Nephron progenitor cell (in vitro differentiated cells): Measurements from ENCODE around the gene NT5C3B.
"Not testable (repeated sequence)": the region's sequence is repeated elsewhere in the genome, so short reads cannot be mapped to it uniquely, and the experiment has no call there.

Experiments used
- DNase-seq: peaks from one replicate; pipeline ENCODE4 v3.0.0; 2021
- H3K27ac Mint-ChIP-seq: 2 replicates; pipeline ENCODE4 v1.8.0; 2021; ENCODE audit warnings: mild to moderate bottlenecking, moderate library complexity, mixed read lengths
- H3K27me3 Mint-ChIP-seq: 2 replicates; pipeline ENCODE4 v1.8.0; 2021; ENCODE audit warnings: mild to moderate bottlenecking, low read depth, mixed read lengths; ENCODE audit not compliant: poor library complexity
- H3K36me3 Mint-ChIP-seq: 2 replicates; pipeline ENCODE4 v1.8.0; 2021; ENCODE audit warnings: low read depth, mixed read lengths
- H3K4me1 Mint-ChIP-seq: 2 replicates; pipeline ENCODE4 v1.8.0; 2021; ENCODE audit warnings: mixed read lengths
- H3K4me3 Mint-ChIP-seq: 2 replicates; pipeline ENCODE4 v1.8.0; 2021; ENCODE audit warnings: mild to moderate bottlenecking, moderate library complexity, mixed read lengths
- H3K9me3 Mint-ChIP-seq: 2 replicates; pipeline ENCODE4 v1.8.0; 2021; ENCODE audit warnings: mild to moderate bottlenecking, moderate library complexity, mixed read lengths
- TF ChIP-seq, protein P1 (sequence below): fragments of 200-600 bp; sonication (generic); IDR thresholded peaks from 2 replicates; pipeline ENCODE4 v1.5.0; 2021; ENCODE audit warnings: antibody characterized with exemption

Gene NT5C3B

DNA sequence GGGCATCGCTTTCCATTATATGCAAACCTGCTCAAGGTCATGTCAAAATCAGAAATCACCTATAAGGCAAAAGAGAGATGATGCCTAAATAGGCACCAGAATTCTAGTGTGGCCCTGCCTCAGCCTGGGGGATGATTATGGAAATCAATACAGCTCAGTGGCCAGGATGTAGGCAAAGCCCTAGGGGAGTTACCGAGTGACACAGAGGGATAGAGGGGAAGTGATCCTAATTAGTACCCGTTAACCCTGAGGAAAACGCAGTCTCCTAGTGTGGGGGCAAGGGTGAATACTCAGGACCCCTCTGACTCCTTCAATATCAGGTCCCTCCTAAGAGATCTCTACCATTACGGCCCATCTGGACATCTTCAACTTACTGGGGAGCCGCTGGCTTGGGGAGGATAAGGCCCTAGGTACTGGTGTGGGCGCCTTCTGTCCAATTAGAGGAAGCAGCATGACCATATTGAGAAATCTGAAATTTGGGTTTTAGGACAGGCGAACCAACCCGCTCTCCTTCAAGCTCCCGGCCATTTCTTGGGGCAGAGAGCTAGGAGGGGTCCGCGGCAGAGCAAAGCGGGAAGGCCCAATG is 725 bp downstream of the NT5C3B start:
- Mint-ChIP-seq H3K4me3 (peak overlapping the region; percentile 90), H3K27me3 (peaks cover 4% of the 10 kb centered on the region), H3K27ac (no peak overlapping the region), H3K9me3 (no peaks in the 10 kb centered on the region), H3K36me3 (peaks cover 30% of the 10 kb centered on the region), H3K4me1 (peaks cover 16% of the 10 kb centered on the region)
- TF ChIP-seq, protein P1, sequence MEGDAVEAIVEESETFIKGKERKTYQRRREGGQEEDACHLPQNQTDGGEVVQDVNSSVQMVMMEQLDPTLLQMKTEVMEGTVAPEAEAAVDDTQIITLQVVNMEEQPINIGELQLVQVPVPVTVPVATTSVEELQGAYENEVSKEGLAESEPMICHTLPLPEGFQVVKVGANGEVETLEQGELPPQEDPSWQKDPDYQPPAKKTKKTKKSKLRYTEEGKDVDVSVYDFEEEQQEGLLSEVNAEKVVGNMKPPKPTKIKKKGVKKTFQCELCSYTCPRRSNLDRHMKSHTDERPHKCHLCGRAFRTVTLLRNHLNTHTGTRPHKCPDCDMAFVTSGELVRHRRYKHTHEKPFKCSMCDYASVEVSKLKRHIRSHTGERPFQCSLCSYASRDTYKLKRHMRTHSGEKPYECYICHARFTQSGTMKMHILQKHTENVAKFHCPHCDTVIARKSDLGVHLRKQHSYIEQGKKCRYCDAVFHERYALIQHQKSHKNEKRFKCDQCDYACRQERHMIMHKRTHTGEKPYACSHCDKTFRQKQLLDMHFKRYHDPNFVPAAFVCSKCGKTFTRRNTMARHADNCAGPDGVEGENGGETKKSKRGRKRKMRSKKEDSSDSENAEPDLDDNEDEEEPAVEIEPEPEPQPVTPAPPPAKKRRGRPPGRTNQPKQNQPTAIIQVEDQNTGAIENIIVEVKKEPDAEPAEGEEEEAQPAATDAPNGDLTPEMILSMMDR, result no peak
- no peak for DNase-seq

DNA sequence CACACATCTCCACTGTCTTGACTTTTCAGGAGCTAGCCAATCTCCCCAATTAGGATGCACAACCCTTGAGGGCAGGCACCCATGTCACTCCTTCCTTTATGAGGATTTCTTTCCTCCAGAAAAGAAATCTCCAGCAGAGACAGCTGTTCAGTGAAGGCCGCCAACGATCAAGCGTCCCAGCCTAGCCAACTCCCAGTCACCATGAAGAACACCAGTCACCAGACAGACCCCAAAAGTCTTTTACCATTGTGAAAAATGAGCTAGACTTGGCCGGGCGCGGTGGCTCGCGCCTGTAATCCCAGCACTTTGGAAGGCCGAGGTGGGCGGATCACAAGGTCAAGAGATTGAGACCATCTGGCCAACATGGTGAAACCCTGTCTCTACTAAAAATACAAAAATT is 6.1 kb downstream of the NT5C3B start:
- peak overlapping the region; percentile 64 for H3K27ac Mint-ChIP-seq
- not testable (repeated sequence) for H3K9me3 Mint-ChIP-seq, H3K4me3 Mint-ChIP-seq, DNase-seq, H3K27me3 Mint-ChIP-seq
- peaks cover 18% of the 10 kb centered on the region for H3K4me1 Mint-ChIP-seq
- H3K36me3 Mint-ChIP-seq, result peaks cover 59% of the 10 kb centered on the region

DNA sequence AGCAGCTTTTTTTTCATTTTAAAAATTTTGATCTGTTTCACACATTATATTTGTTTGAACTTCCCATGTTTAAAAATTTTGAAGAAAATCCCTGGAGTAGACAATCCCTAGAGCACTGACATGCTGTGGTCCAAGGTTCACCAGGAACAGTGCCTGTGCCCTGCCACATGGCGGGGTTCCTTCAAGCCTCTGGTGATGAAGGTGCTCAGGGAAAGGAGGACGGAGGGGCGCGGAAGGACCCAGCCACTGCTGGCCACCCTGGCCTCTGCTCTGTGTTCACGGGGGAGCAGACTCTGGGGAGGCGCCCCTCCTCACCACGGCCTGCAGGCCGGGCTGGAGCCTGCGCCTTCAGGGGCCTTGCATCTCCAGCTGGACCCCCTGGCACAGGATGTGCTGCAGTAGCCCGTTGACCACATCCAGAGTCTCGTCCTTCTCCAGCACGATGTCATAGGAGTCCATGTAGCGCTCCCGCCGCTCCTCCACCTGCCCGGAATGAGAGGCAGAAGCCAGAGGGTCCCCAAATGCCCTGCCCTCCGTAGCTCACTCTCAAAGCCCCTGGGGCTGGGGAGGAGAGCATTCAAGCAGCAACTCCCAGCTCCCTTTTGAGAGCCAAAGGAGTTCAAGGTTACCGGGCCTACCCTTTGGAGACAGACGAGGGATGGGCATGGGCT is 10.7 kb downstream of the NT5C3B start:
- no peak for DNase-seq
- Mint-ChIP-seq H3K27me3 (no peaks in the 10 kb centered on the region), H3K9me3 (no peaks in the 10 kb centered on the region), H3K4me3 (no peak overlapping the region), H3K27ac (peak overlapping the region; percentile 57), H3K4me1 (peaks cover 44% of the 10 kb centered on the region), H3K36me3 (peaks cover 39% of the 10 kb centered on the region)
- TF ChIP-seq, protein P1, result no peak

DNA sequence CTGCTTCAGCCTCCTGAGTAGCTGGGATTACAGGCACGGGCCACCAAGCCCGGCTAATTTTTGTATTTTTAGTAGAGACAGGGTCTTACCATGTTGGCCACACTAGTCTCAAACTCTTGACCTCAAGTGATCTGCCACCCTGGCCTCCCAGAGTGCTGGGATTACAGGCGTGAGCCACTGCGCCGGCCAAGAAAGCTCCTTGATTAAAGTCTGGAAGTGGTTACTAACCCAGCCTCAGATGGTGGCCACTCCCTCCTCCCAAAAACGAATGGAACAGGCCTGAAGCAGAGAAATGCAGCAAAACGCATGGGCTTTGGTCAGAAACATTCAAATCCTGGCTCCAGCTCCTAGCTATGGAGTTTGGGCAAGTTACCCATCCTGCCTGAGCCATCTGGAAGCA is 11.9 kb downstream of the NT5C3B start:
- Mint-ChIP-seq H3K27me3 (no peaks in the 10 kb centered on the region), H3K9me3 (no peaks in the 10 kb centered on the region), H3K27ac (no peak overlapping the region), H3K4me3 (no peak overlapping the region), H3K36me3 (peaks cover 29% of the 10 kb centered on the region), H3K4me1 (peaks cover 50% of the 10 kb centered on the region)
- TF ChIP-seq, protein P1, result no peak
- no peak for DNase-seq

DNA sequence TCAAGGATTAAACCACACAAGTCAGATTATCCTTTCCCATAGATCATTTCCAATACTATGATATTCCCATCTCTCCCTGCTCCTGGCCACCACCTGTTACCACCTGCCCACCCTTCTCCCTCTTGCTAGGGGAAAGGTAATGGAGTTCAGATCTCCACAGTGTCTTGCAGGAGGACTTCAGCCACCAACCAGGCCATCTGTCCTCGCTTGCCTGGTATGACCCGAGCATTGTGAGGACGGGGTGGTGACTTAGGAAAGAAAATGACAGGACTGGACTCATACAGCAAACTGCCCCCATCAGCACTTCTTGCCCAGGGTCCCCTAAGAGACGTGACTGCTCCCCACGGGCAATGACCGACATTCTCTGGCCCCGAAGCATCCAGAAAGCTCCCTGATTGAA is 12.5 kb downstream of the NT5C3B start:
- peaks cover 25% of the 10 kb centered on the region for H3K36me3 Mint-ChIP-seq
- DNase-seq, result no peak
- no peaks in the 10 kb centered on the region for H3K9me3 Mint-ChIP-seq
- TF ChIP-seq, protein P1, result no peak
- H3K27me3 Mint-ChIP-seq, result no peaks in the 10 kb centered on the region
- H3K4me1 Mint-ChIP-seq, result peaks cover 47% of the 10 kb centered on the region
- no peak overlapping the region for H3K4me3 Mint-ChIP-seq
- H3K27ac Mint-ChIP-seq, result peak overlapping the region; percentile 39

DNA sequence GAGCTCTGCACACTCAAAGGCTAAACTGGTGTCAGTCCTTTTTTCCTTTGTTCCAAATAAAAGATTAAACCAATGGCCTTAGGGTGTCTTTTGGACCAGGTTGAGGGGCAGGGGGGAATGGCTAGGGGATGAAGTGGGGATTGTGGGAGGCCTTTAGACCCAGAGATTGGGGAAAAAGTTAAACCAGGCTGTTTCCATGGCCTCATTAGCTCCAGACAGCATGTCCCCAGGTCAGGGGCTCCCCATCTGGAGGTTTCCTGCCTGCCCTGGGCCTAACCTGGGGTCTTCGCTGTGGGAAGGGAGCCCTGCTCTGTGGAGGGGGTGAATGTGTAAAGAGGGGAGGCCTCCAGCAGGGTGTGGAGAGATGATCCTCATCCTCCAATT is 12.9 kb downstream of the NT5C3B start:
- TF ChIP-seq, protein P1, result no peak
- peak overlapping the region; percentile 39 for H3K27ac Mint-ChIP-seq
- no peak overlapping the region for H3K4me3 Mint-ChIP-seq
- no peak for DNase-seq
- H3K27me3 Mint-ChIP-seq, result no peaks in the 10 kb centered on the region
- H3K36me3 Mint-ChIP-seq, result peaks cover 27% of the 10 kb centered on the region
- no peaks in the 10 kb centered on the region for H3K9me3 Mint-ChIP-seq
- peaks cover 49% of the 10 kb centered on the region for H3K4me1 Mint-ChIP-seq
